ENCODE results near the gene PRDM16. TPM values are rescaled to one million over a fixed set of nuclear protein-coding genes. Genes with fewer than 3 reads are reported as not detected.

PRDM16 gene
- total and polyA plus RNA-seq, 2 of the 8 experiments (the other 6 are each of a cell fraction or from before 2014, with no cell fraction given) = 0.39 to 0.43 TPM

DNA sequence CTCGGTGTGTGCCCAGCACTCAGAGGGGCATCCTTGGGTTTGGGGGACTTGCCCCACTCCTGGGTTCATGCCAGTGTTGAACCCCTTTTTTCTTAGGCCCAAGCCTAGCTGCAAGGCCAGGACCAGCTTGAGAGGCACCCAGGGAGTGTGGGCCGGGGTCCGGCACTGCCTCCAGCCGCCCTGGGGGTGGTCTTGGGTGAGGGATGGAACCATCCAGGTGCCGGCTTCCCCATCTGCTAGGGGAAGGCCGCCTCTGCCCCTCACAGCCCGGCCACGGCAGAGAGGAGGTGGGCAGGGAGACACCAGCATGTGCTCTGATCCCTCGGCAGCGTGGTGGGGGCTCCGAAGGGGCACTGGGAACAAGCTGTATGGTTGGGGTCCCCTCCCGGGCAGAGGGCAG, 335.3 kb downstream of the PRDM16 start:
- H3K79me2 ChIP-seq (ENCODE audit: control insufficient read depth in 1 of 2, insufficient read depth in 2 of 2, low read length in 2 of 2) = no peaks in the 10 kb centered on the region
- no peak overlapping the region for H2BK120ac ChIP-seq (replicated peaks; ENCODE audit: low read depth, low read length)
- no peak overlapping the region for H3K14ac ChIP-seq (ENCODE audit: insufficient read length)
- H3K9ac ChIP-seq (replicated peaks in 1 of 4; ENCODE audit: extremely low read depth in 1 of 4, low read depth in 3 of 4, low read length in 3 of 4) = no peak overlapping the region
- no peak for TF ChIP-seq TEAD4 (IDR thresholded peaks at IDR 0.05; ENCODE audit: low read depth, low read length)
- TF ChIP-seq TCF12 (IDR thresholded peaks at IDR 0.05; ENCODE audit: low read depth, low read length) = no peak
- no peak for TF ChIP-seq EP300 (IDR thresholded peaks at IDR 0.05; ENCODE audit: borderline replicate concordance in 1 of 2, low read depth in 2 of 2, low read length in 2 of 2)
- no peak for TF ChIP-seq HDAC2 (IDR thresholded peaks at IDR 0.05; ENCODE audit: borderline replicate concordance in 1 of 2, low read depth in 2 of 2, low read length in 2 of 2)
- no peak for TF ChIP-seq POU5F1 (IDR thresholded peaks at IDR 0.05; ENCODE audit: low read depth, low read length)
- H3K4ac ChIP-seq (replicated peaks; ENCODE audit: insufficient read length, low read depth, low read length) = no peak overlapping the region
- no peak overlapping the region for H3K4me2 ChIP-seq (ENCODE audit: insufficient read depth in 1 of 2, low read depth in 2 of 2, low read length in 2 of 2)
- no peak overlapping the region for H3K23ac ChIP-seq (ENCODE audit: insufficient read length)
- H3K23me2 ChIP-seq (ENCODE audit: low read depth, low read length) = 0 out of 2 replicates have a peak, but pooled peaks cover 5% of the 10 kb centered on the region
- H2BK5ac ChIP-seq (ENCODE audit: low read depth, low read length) = no peak overlapping the region
- no peaks in the 10 kb centered on the region for H3K9me3 ChIP-seq (ENCODE audit: insufficient read depth in 2 of 2, low read depth in 1 of 2, low read length in 1 of 2)
- H3K27ac ChIP-seq (ENCODE audit: low read depth, low read length) = no peak overlapping the region
- no peak overlapping the region for H3K4me3 ChIP-seq (ENCODE audit: extremely low read depth in 1 of 4, insufficient read depth in 2 of 4, low read depth in 3 of 4, low read length in 4 of 4)
- H4K20me1 ChIP-seq (replicated peaks in 1 of 2; ENCODE audit: control insufficient read depth in 1 of 2, insufficient read depth in 2 of 2, low read length in 2 of 2) = peaks cover 0 to 10% of the 10 kb centered on the region in 2 experiments
- DNase-seq (ENCODE audit: low read depth in 1 of 2, low spot score in 2 of 2) (no peak), FAIRE-seq (no peak)
- no peak overlapping the region for H3K56ac ChIP-seq (replicated peaks; ENCODE audit: insufficient read length, low read depth, low read length)
- no peaks in the 10 kb centered on the region for H3K27me3 ChIP-seq (replicated peaks in 1 of 4; ENCODE audit: control insufficient read depth in 3 of 4, extremely low read depth in 1 of 4, insufficient read depth in 3 of 4, low read length in 3 of 4)
- H2BK15ac ChIP-seq (ENCODE audit: low read length) = no peak overlapping the region
- H3K79me1 ChIP-seq (ENCODE audit: low read depth, low read length) = no peaks in the 10 kb centered on the region
- POLR2A ChIA-PET (ENCODE audit: partially characterized antibody) = no interaction called here
- WGBS, 2 experiments (ENCODE audit: extremely low coverage in 1 of 2, insufficient coverage in 1 of 2, insufficient read length in 1 of 2, insufficient replicate concordance in 2 of 2, low coverage in 1 of 2, low lambda C conversion rate in 2 of 2, missing lambda C conversion rate in 1 of 2) = 90% methylated on average over 12 of the region's 12 CpGs; no CpG with 5 or more reads in 1 of the 2 experiments
- no peak overlapping the region; the same call in 1 of the 2 replicates for H2BK20ac ChIP-seq (ENCODE audit: low read length)
- no peak overlapping the region for H4K91ac ChIP-seq (replicated peaks; ENCODE audit: insufficient read length, low read length)
- CTCF ChIA-PET (ENCODE audit: partially characterized antibody) = interaction anchor here (1.2 to 2.3 kb wide), 6 partner anchors 12 to 321 kb away, joined by 3 to 20 read pairs (median 6); no protein-coding TSS in a partner anchor
- H4K5ac ChIP-seq (ENCODE audit: insufficient read length, low read depth, low read length) = no peak overlapping the region
- no peak overlapping the region for H4K8ac ChIP-seq (ENCODE audit: extremely low read depth, insufficient read depth, low read length)
- no peak overlapping the region; the same call in 1 of the 2 replicates for H3K18ac ChIP-seq (ENCODE audit: extremely low read depth, low read length)
- H2BK12ac ChIP-seq (ENCODE audit: low read depth, low read length) = no peak overlapping the region
- H3K4me1 ChIP-seq (replicated peaks in 1 of 4; ENCODE audit: control insufficient read depth in 3 of 4, insufficient read depth in 4 of 4, low read length in 3 of 4) = no peaks in the 10 kb centered on the region
- H3K36me3 ChIP-seq (ENCODE audit: control insufficient read depth in 2 of 4, insufficient read depth in 4 of 4, low read length in 3 of 4) = no peaks in the 10 kb centered on the region; a peak in 2 of 8 replicates
- no peak overlapping the region for H2AK5ac ChIP-seq (ENCODE audit: low read depth, low read length)
- no peak overlapping the region for H2AFZ ChIP-seq (ENCODE audit: low read length)

All from H1 (cell line).